Peyer's patch (tissue), 4 donors: ENCODE measurements around the gene AADAT.

Experiments
- CTCF ChIP-seq, 6 experiments: fragments of 450-650 bp in 4 of 6; fragments of 200-600 bp in 2 of 6; sonication (generic) in 1 of 6; IDR thresholded peaks; one replicate each; pipeline ENCODE4 v1.5.1; 2017 to 2019; ENCODE audit warnings: antibody characterized with exemption in 6 of 6, mild to moderate bottlenecking in 3 of 6, moderate library complexity in 1 of 6
- POLR2A ChIP-seq, 2 donors: fragments of 450-650 bp; IDR thresholded peaks; one replicate each; pipeline ENCODE4 v1.5.1; 2017; ENCODE audit warnings: antibody characterized with exemption in 2 of 2, mild to moderate bottlenecking in 2 of 2, moderate library complexity in 2 of 2

GRCh38 chr4:170122252-170122651 lies 32.5 kb upstream of the AADAT start:
- TF ChIP-seq POLR2A (IDR thresholded peaks at IDR 0.05): no peak
- no peak for TF ChIP-seq CTCF (IDR thresholded peaks at IDR 0.05)
